ENCODE results near the gene MGAT5B.
A peak's percentile ranks its signal among the peaks of the same experiment; 100 is the strongest.

The MGAT5B gene

DNA sequence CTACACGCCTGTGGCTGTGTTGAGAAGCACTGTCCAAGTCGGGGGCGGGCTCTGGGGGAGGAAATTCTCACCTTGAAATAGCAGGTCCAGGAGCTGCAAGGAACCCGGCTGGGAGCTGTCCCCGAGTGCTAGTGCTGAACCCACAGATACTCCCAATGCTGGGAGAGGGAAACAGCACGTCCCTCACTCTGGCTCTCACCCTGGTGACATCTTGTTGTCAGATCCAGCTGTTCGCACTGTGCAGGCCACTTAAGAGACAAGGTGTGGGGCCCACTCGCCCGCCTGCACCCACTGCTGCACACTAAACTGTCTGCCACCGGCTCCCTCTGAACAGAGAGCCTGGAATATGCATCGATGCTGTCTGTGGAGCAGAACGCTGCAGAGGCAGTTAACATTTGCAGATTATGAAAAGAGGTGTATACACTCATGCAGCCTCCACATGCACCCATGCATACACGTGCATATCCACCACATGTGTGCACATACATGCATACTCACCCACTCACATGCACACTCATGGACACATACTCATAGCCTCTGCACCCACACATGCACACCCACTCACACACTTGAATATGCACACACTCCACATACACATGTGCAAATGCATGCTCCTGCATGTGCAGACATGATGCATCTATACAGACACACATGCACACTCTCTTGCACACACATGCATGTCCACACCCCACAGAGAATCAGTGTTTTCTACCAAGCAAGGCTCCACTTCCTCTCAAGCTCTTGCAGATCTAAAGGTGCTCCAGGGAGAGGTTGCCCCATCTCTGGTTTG lies 42.0 kb downstream of the MGAT5B start:
- no peak for DNase-seq

DNA sequence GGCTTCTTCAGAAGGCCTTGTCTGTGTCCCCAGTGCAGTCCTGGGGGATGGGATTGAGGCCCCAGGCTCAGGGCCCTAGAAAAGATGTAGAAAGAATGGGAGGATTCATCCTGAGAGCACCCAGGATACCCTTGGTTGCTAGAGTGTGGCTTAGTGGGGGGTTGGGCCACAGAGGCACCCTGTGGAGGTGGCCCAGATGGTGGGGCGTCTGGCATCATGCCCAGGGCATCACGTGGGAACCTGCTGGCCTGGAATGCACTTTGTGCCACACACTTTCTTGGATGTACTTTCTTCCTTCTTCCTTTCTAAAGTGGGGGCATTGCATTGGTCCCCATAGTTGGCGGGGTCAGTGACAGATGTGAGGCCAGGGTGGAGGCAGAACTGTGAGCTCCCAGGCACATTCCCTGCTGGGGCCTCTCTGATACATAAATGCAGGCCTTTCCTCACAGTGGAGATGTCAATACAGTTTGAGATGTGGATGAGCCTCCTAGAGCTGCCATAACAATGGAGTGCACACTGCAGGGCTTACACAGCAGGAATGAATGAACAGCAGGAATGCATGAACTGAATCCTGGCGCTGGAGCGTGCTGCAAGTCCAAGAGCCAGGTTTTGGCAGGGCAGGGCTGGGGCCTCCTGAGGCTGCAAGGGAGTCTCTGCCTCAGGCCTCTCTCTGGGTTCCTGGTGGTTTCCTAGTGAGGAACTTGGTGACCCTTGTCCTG lies 43.3 kb downstream of the MGAT5B start:
- no peak for DNase-seq

GRCh38 chr17:76912421-76913164 lies 44.4 kb downstream of the MGAT5B start:
- DNase-seq: peak in 1 of 2 experiments; percentile 41

DNA sequence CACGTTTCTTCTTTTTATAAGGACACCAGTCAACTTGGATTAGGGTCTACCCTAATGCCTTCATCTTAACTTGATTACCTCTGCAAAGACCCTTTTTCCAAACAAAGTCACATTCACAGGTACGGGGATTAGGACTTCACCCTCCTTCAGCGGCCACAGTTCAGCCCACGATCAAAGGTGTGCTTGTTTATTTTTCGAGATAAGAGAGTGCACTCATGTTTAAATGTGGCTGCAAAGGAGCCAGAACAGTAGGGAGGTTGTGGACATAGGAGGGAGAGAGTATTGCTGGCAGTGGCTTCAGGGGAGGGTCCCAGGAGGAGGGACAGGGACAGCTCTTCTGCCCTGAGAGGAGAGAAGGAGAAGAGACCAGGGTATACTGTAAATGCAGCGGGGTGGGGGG lies 46.7 kb downstream of the MGAT5B start:
- no peak for DNase-seq

GRCh38 chr17:76915840-76916510 lies 47.8 kb downstream of the MGAT5B start:
- DNase-seq: no peak

GRCh38 chr17:76917829-76918228 lies 49.6 kb downstream of the MGAT5B start:
- no peak for DNase-seq

DNA sequence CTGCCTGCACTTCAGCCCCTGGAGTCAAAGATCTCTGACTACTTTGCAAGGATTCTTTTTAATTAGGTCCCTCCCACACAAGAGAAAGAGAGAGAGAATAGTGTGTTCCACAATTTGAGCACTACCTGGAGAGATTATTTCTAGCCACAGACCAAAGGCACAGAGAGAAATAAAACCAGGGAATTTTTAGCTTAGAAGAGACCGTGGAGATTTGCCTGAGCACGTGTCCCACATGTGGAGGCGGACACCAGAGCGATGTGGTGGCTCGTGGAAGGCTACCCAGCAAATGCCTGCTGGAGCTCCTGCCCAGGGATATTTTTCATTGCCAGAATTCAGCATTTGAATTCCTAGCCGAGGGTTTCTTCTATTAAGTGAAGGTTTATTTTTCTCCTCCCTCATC lies 50.6 kb downstream of the MGAT5B start:
- no peak for DNase-seq

DNA sequence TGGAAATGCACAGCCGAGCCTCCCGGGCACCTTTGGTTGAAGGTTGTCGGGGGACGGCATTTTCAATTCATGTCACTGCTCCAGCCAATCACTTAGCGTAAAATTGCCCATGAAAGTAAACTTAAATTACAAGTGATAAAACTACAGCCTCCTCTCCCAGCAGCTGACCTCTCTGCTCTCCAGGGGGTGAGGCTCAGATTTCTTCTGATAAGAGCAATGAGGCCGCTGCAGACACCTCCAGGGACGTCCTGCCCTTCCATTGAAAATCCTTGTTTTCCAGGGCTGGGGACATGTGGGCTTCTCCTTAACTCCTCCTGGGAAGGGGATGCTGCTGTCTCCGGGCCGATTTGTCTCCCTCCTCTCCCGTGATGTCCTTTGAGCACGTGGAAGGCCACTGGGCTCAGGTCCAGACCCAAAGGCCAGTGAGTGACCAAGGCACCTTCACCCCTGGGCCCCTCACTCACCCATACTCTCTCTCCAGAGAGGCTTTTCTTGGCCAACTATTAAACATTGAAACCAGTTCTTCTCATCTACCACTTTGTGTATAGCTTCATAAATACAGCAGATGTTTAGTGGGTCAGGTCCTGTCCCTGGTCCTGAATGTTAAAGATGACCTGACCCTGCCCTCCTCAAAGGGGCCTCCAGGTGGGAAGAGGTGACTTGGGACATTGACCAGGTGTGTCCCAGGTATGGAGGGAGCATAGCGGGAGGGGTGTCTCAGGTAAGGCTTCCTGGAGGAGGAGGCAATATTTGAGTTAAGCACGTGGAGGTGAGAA lies 52.3 kb downstream of the MGAT5B start:
- DNase-seq: no peak

- DNase-seq: no peak
Measured at GRCh38 chr17:76921340-76922036, 53.3 kb downstream of the MGAT5B start.

DNA sequence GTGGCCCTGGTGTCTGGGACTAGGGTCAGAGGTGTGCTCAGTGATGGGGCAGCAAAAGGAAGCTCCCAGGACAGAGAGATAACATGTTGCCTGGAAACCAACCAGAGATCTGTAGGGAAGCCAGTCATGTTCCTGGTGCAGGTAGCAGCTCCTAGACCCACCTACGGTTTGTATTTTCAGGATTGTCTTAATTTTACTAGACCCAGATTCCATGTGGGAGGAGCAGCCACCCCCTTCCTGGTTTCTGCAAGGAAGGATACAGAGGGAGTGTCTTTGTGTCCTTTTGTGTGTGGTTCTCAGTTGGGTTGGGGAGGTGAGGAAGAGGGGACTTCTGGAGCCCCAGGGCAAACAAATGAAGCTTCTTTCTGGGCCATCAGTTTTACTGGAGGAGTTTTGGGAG lies 53.9 kb downstream of the MGAT5B start:
- no peak for DNase-seq

GRCh38 chr17:76922967-76923366 lies 54.8 kb downstream of the MGAT5B start:
- no peak for DNase-seq

DNA sequence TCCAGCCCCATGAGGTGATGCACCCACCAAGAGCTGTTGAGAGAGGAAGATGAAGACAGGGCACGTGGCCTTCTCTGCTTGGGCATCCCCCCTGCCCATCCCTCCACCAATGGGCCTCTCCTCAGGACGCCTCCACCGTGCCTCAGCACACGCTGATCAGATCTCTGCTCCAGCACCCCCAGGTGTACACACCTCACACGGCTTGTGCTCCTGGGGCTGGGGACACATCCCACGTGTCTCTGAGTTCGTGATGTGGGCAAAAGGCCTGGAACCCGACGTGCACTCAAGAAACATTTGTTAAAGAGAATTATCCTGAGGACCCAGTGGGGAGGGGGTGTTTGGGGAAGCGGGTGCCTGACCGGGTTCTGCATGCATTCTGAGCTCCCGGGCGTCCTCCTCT lies 55.3 kb downstream of the MGAT5B start:
- no peak for DNase-seq

DNA sequence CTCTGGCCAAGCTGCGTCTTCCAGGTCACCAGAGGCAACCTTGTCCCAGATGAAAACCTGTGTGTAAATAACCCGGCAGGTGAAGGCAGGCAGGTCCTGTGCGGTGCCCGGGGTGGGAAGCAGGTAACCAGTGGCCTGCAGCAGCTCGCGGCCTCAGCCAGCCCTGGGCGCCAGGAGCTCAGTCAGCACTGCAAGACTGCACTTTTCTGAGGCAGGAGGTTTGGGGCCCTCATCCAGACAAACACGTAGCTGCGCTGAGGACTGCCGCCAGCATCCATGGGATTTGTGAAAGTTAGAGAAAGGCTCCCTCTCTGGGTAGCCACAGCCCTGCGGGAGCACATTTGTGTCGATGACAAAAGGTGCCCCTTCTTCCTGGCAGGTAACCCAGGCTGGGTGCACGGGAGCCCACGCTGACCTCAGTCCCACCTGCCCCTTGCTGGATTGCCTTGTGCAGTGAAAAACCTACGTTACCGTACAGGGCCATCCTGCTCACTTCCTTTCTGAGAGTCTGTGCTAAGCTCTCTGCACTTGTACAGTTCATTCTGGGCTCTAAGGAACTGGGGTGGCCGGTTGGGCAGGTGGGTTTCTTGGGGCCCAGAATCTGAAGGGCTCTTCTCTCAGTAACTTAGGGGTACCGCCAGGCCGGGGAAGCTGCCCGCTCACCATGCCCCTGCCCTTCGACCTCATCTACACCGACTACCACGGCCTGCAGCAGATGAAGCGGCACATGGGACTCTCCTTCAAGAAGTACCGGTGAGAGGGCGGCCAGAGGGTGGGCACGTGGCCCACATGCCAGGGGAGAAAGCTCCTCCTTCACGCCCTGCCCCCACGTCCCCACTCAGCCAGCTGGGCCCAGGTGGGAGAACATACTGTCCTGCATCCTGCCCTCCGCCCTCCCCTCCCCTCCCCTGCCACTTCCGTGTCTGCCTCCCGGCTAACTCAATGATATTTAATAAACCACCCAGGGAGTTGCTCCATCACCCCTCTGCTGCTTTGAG lies 56.4 kb downstream of the MGAT5B start:
- DNase-seq: no peak

GRCh38 chr17:76925441-76925891 lies 57.3 kb downstream of the MGAT5B start:
- DNase-seq: no peak

- no peak for DNase-seq
Measured at GRCh38 chr17:76926237-76926866, 58.1 kb downstream of the MGAT5B start.

- DNase-seq: no peak
Measured at GRCh38 chr17:76927577-76927976, 59.4 kb downstream of the MGAT5B start.

- no peak for DNase-seq
Measured at GRCh38 chr17:76927982-76928381, 59.8 kb downstream of the MGAT5B start.

- DNase-seq: no peak
Measured at GRCh38 chr17:76929148-76929547, 60.9 kb downstream of the MGAT5B start.

GRCh38 chr17:76929601-76930000 lies 61.4 kb downstream of the MGAT5B start:
- no peak for DNase-seq

DNA sequence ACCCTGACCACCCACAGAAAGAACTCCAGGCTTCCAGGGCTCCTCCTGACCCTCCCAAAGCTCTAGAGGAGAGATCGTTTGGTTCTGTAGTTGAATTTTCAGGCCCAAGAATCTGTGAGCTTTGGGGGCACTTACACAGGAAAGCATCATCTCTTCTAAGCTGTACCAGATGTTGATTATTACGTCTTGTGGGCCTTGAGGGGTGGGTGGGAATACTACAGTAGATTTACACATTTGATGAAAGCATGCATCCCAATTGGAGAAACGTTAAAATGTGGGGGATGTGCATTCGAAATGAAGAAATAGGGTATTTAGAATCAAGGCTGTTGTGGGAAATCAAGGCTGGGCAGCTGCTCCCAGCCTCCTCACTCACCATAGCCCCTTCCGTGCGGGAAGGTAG lies 61.9 kb downstream of the MGAT5B start:
- DNase-seq: no peak
